GF-D8 (cell line): ENCODE data around the gene MORF4L1.
"Not testable (repeated sequence)": the region's sequence is repeated elsewhere in the genome, so short reads cannot be mapped to it uniquely, and the experiment has no call there.

Source experiments
- DNase-seq: peaks from one replicate; lab custom pipeline; 2025; lab: John Stamatoyannopoulos, UW

The MORF4L1 gene

DNA sequence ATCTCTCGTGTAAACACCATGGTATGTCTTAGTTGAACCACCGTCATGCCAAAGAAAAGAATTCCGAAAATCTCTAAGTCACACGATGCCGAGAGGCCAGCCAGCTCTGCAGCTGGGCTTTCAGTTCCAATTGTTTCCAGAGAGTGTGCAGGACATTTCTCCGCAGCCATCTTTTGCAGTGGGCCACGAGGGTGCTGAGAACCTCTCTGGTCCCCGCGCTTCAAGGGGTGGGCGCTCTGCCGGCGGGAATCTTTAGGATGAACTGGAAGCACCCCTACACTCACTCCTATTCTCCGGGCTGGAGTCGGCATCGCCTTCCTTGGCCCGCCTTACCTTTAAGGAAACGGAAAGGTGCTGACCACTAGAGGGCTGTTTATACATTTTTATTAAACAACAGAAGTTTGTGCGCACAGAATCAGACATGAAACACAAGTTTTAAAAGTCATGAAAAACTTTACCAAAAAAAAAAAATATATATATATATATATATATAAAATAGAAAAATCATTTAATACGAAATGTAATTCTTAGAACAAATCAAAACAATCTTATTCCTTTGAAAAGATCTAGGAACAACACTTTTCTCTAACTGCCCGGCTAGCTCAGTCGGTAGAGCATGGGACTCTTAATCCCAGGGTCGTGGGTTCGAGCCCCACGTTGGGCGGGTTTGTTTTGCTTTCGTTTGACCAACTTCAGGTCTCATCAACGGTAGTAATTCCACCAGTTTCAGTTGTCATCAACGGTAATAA is 12.5 kb upstream of the MORF4L1 start:
- peak; percentile 57 for DNase-seq

DNA sequence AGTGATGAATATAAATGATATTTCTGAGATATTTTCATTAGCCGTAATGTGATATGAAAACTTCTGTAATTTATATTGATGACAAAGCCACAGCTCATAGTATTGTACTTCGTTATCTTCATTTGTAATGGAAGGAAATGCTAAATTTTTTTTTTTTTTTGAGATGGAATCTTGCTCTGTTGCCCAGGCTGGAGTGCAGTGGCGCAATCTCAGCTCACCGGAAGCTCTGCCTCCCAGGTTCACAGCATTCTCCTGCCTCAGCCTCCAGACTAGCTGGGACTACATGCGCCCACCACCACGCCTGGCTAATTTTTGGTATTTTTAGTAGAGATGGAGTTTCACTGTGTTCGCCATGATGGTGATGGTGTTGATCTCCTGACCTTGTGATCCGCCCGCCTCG is 7.1 kb upstream of the MORF4L1 start:
- DNase-seq: not testable (repeated sequence)

DNA sequence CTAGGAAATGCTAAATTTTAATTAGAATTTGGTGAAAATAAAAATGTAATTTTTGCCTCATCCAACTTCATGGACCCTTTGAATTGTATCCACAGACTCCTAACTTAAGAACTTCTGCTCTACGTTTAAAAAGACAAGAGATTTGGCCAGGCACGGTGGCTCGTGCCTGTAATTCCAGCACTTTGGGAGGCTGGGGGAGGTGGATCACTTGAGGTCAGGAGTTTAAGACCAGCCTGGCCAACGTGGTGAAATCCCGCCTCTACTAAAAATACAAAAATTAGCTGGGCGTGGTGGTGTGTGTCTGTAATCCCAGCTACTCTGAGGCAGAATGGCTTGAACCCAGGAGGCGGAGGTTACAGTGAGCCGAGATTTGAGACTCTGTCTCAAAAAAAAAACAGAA is 6.7 kb upstream of the MORF4L1 start:
- not testable (repeated sequence) for DNase-seq

DNA sequence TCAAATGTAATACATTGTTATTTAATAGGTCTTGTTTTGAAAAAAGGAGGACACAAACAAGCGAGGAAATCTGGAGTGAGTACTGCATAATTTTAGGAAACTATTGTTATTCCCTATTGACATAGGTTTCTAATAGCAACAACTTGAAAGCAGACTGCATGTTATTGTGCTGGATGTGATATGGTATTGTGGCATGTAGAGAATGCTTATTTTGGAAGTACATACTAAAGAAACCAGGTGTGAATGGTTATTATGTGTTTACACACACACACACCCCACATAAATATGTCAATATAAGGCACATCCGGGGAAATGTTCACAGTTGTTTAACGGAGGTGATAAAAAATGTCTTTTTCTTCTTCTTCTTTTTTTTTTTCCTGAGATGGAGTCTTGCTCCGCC is 5.9 kb upstream of the MORF4L1 start:
- DNase-seq: no peak

DNA sequence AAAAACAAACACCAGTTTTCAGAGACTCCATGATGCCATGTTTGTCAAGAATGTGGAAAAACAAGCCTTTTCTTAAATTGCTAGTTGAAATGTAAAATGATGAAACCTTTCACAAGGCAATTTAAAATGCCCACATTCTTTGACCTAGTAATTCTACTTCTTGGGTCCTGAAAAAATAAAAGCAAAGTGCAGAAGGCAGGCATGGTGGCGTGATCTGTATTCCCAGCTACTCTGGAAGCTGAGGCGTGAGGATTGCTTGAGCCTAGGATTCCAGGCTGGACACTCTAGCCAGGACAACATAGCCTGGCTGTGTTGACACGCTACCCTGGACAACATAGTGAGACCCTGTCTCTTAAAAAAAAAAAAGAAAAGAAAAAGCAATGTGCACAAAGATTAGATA is 4.3 kb upstream of the MORF4L1 start:
- no peak for DNase-seq

DNA sequence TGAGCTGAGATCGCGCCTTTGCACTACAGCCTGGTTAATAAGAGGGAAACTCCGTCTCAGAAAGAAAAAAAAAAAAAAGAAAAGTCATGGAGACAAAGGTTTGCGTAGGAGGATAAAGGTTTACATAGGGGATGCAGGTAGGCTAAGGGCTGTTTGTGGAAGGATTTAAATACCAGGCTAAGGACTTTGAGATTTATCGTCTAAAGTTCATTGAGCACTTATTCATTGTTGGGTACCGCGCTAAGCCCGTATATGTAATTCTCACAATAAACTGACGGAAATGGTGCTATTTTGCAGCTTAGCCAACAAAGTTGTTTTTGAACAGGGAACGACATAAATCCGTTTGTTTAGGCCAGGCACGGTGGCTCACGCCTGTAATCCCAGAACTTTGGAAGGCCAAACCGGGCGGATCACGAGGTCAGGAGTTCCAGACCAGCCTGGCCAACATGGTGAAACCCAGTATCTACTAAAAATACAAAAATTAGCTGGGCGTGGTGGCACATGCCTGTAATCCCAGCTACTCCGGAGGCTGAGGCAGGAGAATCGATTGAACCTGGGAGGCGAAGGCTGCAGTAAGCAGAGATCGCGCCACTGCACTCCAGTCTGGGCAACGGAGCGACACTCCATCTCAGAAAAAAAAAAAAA is 1.1 kb upstream of the MORF4L1 start:
- not testable (repeated sequence) for DNase-seq

DNA sequence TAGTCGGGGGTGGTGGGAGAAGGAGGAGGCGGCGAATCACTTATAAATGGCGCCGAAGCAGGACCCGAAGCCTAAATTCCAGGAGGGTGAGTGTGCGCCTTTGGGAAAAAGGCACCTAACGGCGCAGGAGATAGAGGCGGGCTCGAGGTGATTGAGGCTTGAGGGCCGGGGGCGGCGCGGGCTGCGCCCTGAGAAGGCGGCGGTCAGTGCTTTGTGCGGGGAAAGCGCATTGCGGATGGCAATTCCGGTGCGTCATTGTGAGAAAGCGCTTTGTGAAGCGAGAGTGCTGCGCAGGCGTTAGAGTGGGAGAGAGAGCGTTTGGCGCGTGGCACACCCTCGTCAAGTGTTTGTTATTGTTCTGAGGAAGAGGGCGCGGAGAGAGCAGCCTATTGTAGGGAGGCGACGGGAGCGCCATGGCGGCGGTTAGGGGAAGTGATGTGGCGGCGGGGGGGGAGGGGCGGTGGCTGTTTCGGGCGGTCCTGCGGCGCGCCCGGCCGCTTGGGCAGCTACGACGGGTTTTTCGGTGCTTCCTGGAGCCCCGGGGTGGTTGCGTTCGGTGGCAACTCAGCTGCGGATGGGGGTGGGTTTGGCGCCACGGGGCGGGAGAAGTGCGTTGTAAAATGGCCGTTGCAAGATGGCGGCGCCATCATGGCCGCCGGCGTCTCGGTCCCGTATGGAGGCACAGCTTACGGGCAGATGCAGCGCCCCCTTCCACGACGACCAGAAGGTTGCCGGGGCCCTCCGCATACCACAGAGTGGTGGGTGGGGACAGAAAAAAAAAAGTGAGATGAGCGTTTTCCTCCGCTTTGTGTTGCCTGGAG is 492 bp downstream of the MORF4L1 start:
- DNase-seq: peak; percentile 76

DNA sequence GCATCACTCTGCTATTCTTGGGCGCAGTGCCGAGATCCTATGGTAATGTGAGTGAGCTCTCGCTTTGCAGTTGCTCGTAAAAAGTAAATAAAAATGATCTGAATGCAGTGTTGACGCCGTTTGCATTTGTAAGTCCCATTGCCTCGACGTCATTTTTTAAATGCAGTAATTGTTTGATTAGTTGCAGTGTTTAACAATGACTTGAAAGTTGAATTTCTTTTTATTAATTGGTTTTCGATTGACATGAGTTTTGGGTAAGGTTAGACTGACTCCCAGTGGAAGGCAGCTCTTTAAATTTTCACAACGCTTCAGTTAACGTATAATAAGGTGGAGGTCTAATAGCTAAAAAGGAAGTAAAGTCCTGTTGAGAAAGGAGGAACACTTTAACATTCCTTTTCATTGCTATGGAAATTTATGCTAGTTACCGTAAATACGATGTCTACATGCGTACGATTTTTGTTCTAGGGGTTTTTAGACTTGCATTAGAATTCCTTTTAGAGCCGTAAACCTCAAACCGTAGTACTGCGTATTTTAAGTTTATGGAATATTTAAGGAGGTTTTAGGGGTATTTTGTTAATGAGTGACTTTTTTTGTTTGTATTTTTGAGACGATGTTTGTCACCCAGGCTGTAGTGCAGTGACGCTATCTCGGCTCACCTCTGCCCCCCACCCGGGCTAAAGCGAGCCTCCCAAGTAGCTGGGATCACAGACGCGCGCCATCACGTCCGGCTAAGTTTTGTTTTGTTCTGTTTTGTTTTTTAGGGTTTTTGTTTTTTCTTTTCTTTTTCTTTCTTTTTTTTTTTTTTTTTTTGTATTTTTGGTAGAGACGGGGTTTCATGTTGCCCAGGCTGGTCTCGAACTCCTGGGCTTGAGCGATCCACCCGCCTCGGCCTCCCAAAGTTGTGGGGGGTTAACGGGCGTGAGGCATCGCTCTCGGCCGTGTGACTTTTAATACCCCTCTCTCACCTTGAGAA is 1.4 kb downstream of the MORF4L1 start:
- DNase-seq: peak; percentile 27

DNA sequence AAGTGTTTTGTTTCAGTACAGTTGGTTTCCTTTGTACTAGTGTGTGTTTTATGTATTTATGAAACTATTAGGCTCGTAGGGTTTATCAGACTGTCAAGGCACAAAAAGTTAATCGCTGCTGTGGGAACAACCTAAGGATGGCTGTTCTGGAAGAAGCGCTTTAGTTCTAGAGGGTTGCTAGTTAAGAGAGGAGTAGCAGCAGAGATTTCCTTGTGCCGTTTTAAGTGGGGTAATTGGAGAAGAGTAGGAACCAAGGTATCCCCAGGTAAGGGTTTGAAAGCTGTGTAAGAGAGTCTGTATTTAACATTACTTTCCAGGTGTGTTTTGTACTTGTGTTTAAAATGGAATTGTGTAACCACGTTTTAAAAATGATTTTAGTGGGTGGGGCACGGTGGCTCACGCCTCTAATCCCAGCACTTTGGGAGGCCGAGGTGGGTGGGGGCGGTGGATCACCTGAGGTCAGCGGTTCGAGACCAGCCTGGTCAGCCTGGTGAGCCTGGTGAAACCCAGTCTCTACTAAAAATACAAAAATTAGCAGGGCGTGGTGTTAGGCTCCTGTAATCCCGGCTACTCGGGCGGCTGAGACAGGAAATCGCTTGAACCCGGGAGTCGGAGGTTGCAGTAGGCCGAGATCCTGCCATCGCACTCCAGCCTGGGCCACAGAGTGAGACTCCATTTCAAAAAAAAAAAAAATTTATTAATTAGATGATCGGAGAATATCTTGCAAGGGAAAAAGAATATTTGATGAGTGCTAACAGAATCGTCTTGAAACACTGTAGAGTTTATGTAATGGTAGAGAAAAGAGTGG is 2.6 kb downstream of the MORF4L1 start:
- no peak for DNase-seq

DNA sequence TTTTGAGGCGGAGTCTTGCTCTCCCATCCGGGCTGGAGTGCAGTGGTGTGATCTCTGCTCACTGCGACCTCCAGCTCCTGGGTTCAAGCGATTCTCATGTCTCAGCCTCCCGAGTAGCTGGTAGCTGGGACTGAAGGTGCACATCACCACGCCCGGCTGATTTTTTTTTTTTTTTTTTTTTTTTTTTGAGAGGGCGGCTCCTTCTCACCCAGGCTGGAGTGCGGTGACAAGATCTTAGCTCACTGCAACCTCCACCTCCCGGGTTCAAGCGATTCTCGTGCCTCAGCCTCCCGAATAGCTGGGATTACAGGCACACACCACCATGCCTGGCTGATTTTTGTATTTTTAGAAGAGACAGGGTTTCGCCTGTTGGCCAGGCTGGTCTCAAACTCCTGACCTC is 4.3 kb downstream of the MORF4L1 start:
- DNase-seq: not testable (repeated sequence)

DNA sequence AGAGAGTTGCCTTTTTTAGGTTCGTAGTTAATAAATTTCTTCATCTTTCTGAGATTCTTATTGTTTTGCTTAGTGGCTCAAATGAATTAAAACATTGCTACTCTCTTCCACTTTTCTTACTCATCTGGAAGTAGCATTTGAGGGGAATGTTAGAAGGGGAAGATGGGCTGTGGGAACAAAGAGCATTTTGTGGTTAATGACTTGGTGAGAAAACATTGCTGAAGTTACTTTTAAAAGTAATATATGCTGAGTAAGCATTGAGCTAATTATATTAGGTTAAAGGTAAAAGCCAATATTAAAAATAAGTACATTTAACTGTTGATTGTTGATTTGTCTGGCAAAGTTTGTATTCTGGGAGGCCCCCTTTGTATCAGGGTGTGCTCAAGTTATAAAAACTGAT is 5.7 kb downstream of the MORF4L1 start:
- DNase-seq: no peak

DNA sequence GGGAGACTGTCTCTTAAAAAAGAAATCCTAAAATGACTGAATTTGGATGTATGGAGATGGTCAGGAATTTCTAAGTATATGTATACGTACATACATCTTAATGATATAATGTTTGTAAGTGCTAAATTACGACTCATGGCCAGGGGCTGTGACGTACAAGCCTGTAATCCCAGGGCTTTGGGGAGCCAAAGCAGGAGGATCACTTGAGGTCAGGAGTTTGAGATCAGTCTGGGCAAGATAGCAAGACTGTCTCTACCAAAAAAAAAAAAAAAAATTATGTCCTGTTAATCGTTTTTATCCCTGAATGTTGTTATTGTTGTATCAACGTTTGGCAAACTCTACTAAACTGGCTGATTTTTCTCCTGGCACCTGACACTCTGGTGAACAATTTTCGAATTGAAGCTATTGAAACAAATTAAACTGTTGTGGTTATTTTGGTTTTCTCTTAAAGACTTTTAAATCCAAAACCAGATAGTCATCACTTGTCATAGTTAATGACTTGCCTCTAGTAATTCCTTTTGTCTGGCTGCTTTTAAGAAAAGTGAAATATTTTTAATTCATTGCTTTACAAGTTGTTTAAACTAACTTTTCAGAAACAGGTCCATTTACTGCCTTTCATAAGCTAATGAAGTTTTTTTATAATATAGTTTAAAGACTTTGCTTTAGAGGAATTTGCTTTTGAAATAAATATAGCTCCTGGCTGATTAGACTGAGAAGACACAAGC is 7.0 kb downstream of the MORF4L1 start:
- DNase-seq: no peak

DNA sequence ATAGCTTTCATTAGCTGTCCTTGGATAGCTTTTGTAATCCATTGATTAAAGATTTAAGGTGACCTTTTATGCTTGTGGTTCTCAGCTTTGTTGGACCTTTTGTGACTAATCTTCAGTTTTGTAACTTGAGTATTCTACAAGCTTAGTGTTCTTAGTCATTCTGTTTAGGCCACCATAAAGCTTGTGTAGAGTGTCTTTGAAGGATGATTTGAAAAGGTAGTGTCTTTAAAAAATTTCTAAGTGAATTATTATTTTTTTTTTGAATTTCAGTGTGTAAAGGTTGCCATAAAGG is 7.5 kb downstream of the MORF4L1 start:
- DNase-seq: no peak

DNA sequence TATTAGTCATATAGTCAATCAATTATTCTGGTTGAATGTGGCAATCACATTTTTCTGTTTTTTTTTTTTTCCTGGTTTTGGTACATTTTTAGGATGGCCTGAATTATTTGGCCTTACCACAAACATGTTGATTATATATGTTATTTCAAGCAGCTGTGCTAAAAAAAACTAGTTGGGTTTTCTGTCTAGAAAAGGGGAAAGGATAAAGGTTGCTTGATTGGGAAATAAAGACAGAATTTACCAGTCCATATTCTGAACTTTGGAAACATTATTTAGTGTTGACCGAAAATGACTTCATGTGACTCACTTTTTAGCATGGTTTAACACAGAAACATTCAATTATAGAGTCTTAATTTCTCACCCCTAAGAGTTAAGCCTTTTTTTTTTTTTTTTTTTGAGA is 8.1 kb downstream of the MORF4L1 start:
- DNase-seq: no peak

DNA sequence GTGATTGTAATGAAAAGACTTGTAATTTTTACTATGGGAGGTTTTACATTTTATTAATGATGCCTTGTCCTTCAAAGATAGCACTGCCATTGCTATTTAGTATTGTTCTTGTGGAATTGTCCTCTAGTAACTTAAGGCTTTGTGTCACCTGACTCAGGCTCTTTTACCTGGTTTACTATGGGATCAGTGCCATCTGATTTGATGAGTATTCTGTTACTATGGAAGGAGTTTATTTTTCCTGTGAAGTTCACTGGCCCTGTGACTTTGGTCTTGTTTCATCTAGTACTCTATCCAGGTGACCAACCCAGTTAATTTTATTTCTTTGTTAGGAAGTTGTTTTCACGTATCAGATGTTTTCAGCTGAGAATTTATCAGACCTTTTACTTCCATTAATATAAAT is 9.0 kb downstream of the MORF4L1 start:
- no peak for DNase-seq

DNA sequence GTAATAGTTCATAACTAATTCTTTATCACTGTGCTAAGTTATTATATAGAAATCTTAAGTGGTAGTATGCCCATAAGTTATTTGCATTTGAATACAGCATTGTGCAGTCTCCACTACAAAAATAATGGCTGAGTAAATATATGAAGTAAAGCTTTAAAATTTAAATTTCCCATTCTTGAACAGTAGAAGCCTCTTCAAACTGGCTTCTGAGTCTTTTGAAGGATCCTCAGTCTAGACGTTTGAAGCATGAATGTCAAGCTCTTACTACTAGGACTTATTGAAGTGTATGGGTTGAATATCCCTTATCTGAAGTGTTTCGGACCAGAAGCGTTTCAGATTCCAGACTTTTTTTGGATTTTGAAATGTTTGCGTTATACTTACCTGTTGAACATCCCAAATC is 16.3 kb downstream of the MORF4L1 start:
- DNase-seq: no peak

DNA sequence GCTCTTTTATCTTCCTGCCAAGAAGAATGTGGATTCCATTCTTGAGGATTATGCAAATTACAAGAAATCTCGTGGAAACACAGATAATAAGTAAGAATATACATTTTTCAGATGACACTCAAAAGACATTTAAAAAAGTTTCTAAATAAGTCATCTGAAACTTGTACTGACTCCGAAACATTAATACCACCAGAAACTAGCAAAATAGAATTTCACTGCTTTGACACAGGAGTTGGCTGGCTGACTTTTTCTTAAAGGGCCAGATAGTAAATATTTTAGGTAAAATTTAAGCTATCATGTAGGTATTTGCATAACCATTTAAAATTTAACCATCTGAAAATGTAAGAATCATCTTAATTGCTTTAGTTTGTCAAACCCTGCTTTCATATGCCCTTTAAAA is 20.8 kb downstream of the MORF4L1 start:
- no peak for DNase-seq

DNA sequence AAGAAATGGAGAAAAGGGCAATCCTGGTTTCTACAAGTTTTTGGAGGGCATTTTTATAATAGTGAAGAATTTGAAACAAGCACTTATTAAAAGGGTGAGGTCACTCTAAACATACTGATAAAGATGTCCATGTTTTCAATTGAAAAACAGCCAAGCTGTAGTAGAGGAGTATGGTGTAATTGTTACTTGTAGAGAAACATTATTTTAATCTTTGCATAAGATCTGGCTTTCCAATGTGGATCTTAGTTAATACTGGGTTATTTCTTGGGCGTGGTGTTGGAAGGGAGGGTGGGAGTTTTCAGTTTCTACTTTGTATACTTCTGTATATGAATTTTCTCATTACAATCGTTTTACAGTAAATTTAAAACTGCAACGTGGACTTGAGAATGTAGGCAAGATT is 22.8 kb downstream of the MORF4L1 start:
- DNase-seq: no peak

DNA sequence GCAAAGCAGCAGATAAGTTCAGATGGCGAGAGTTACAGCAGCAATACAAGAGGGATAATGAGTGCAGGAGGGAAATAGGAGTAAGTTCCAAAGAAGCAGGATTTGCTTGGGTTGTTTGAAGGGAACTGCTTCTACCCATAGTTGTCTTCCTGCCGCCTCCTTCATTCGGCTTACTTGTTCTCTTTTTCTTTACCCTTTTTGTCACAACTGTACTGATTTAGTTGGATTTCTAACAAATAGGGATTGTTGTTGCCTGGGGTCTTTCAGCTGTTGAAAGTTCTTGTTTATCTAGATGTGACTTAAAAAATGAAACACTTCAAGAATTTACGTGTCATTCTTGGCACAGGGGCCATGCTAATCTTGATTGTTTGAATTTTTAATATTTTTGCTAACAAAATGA is 25.9 kb downstream of the MORF4L1 start:
- DNase-seq: no peak

DNA sequence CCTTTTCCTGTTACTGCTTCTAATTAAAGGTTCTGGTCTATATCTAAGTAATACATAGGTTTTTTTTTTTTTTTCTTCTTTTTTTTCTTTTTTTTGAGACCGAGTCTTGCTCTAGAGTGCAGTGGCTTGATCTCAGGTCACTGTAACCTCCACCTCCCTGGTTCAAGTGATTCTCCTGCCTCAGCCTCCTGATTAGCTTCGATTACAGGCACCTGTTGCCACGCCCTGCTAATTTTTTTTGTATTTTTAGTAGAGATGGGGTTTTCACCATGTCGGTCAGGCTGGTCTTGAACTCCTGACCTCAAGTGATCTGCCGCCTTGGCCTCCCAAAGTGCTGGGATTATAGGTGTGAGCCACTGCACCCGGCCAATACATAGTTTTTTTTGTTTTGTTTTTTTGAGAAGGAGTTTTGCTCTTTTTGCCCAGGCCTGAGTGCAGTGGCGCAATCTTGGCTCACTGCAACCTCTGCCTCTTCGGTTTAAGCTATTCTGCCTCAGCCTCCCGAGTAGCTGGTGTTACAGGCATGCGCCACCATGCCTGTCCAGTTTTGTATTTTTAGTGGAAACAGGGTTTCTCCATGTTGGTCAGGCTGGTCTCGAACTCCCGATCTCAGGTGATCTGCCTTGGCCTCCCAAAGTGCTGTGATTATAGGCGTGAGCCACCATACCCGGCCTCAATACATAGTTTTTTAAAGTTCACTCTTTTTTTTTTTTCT is 28.3 kb downstream of the MORF4L1 start:
- DNase-seq: not testable (repeated sequence)
